Loucy (cell line): Measurements from ENCODE around the gene ORAI3.

ENCODE experiments used
- H2AFZ ChIP-seq: fragments of 200-600 bp; sonication (generic); 2 replicates; pipeline ENCODE4 v1.6.0; 2016; ENCODE audit warnings: antibody characterized with exemption, mild to moderate bottlenecking, low read length, moderate library complexity
- H3F3A ChIP-seq: fragments of 200-600 bp; 2 replicates; pipeline ENCODE4 v1.6.0; 2016; ENCODE audit warnings: antibody characterized with exemption, low read depth, mild to moderate bottlenecking
- H3K27me3 ChIP-seq: fragments of 200-600 bp; sonication (generic); 2 replicates; pipeline ENCODE4 v1.6.1; 2014; ENCODE audit warnings: low read length, mild to moderate bottlenecking; ENCODE audit not compliant: insufficient read depth, poor library complexity, severe bottlenecking
- H3K36me3 ChIP-seq: fragments of 200-600 bp; sonication (generic); 2 replicates; pipeline ENCODE4 v1.6.1; 2016; ENCODE audit warnings: low read length; ENCODE audit not compliant: insufficient read depth
- H3K4me1 ChIP-seq: fragments of 200-600 bp; sonication (generic); 2 replicates; pipeline ENCODE4 v1.5.1; 2014; ENCODE audit warnings: low read length, mild to moderate bottlenecking; ENCODE audit not compliant: insufficient read depth, poor library complexity, severe bottlenecking
- H3K4me2 ChIP-seq: fragments of 200-600 bp; sonication (generic); 2 replicates; pipeline ENCODE4 v1.6.0; 2014; ENCODE audit warnings: antibody characterized with exemption, low read length, low read depth, mild to moderate bottlenecking; ENCODE audit not compliant: poor library complexity, severe bottlenecking
- H3K4me3 ChIP-seq: fragments of 200-600 bp; sonication (generic); 2 replicates; pipeline ENCODE4 v1.5.1; 2014; ENCODE audit warnings: low read length, mild to moderate bottlenecking, mixed read lengths; ENCODE audit not compliant: poor library complexity, severe bottlenecking
- H3K79me2 ChIP-seq: fragments of 200-600 bp; sonication (generic); 2 replicates; pipeline ENCODE4 v1.6.1; 2014; ENCODE audit warnings: low read length; ENCODE audit not compliant: insufficient read depth
- H3K9ac ChIP-seq: fragments of 200-600 bp; sonication (generic); 2 replicates; pipeline ENCODE4 v1.6.0; 2014; ENCODE audit warnings: mild to moderate bottlenecking, low read depth, low read length, moderate library complexity; ENCODE audit not compliant: poor library complexity, severe bottlenecking
- H3K9me2 ChIP-seq: fragments of 200-600 bp; sonication (generic); replicated peaks from 2 replicates; pipeline ENCODE4 v1.6.1; 2016; ENCODE audit warnings: low read depth, low read length, mixed read lengths
- H3K9me3 ChIP-seq: fragments of 200-600 bp; sonication (generic); 2 replicates; pipeline ENCODE4 v1.6.1; 2014; ENCODE audit warnings: mild to moderate bottlenecking, antibody characterized with exemption, low read length, low read depth; ENCODE audit not compliant: insufficient read depth
- H4K20me1 ChIP-seq: fragments of 200-600 bp; sonication (generic); 2 replicates; pipeline ENCODE4 v1.6.0; 2014; ENCODE audit warnings: antibody characterized with exemption, low read length, mild to moderate bottlenecking; ENCODE audit not compliant: insufficient read depth, poor library complexity, severe bottlenecking
- CTCF ChIP-seq: fragments of 200-600 bp; sonication (generic); conservative IDR thresholded peaks from 2 replicates; pipeline ENCODE4 v1.5.1; 2014; ENCODE audit warnings: mild to moderate bottlenecking, antibody characterized with exemption, low read length
- EZH2phosphoT487 ChIP-seq: fragments of 200-600 bp; IDR thresholded peaks from 2 replicates; pipeline ENCODE4 v1.6.1; 2018; ENCODE audit warnings: antibody characterized with exemption, mild to moderate bottlenecking, moderate library complexity, borderline replicate concordance

ORAI3 gene

DNA sequence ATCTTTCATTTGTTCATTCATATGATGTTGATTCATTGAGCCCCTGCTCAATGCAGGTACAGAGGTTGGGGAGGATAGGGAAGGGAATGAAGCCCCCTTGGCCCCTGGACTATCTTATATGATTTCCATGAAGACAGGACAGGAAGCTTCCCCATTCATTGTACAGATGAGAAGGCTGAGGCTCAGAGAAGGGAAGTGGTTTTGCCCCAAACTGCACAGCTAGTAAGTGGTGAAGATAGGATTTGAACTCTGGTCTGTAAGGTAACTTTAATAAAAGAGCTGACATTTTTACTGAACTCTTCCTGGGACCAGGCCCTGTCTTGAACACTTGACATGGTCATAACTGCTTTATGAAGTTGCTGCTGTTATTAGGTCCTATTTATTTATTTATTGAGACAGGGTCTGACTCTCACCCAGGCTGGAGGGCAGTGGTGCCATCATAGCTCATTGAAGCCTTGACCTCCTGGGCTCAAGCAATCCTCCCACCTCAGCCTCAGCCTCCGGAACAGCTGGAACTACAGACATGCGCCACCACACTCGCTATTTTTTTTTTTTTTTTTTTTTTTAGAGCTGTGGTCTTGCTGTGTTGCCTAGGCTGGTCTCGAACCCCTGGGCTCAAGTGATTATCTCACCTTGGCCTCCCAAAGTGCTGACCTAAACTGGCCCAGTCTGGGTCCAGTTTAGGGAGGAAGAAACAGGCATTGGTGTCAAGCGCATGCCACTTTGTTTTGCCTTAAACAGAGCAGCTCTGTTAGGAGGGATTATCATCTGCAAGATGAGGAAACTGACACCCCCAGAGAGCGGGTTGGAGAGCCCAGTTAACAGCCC, 47.5 kb upstream of the ORAI3 start:
- Histone ChIP-seq H3F3A (peaks cover 20% of the 10 kb centered on the region), H3K9ac (peak overlapping the region; percentile 73), H3K4me2 (peak overlapping the region; percentile 86), H3K4me3 (peak overlapping the region; percentile 81), H2AFZ (peak overlapping the region; percentile 80), H3K9me2 (no peaks in the 10 kb centered on the region), H3K9me3 (no peaks in the 10 kb centered on the region), H4K20me1 (no peaks in the 10 kb centered on the region), H3K4me1 (peaks cover 35% of the 10 kb centered on the region), H3K36me3 (no peaks in the 10 kb centered on the region), H3K79me2 (no peaks in the 10 kb centered on the region), H3K27me3 (peaks cover 10% of the 10 kb centered on the region)
- TF ChIP-seq EZH2phosphoT487 (no peak), CTCF (no peak)

GRCh38 chr16:30902029-30902972, 46.6 kb upstream of the ORAI3 start:
- H3K9me3 ChIP-seq = no peaks in the 10 kb centered on the region
- no peaks in the 10 kb centered on the region for H4K20me1 ChIP-seq
- peak overlapping the region; percentile 81 for H3K4me3 ChIP-seq
- H3K4me2 ChIP-seq = peak overlapping the region; percentile 86
- H3F3A ChIP-seq = peaks cover 20% of the 10 kb centered on the region
- peaks cover 19% of the 10 kb centered on the region for H3K27me3 ChIP-seq
- H2AFZ ChIP-seq = peak overlapping the region; percentile 80
- peak overlapping the region; percentile 89 for H3K9ac ChIP-seq
- H3K9me2 ChIP-seq = no peaks in the 10 kb centered on the region
- H3K4me1 ChIP-seq = peaks cover 30% of the 10 kb centered on the region
- TF ChIP-seq EZH2phosphoT487 (no peak), CTCF (no peak)
- H3K79me2 ChIP-seq = no peaks in the 10 kb centered on the region
- no peaks in the 10 kb centered on the region for H3K36me3 ChIP-seq

GRCh38 chr16:30903002-30903401, 45.9 kb upstream of the ORAI3 start:
- Histone ChIP-seq H3K4me2 (peak overlapping the region; percentile 84), H3K27me3 (peaks cover 26% of the 10 kb centered on the region), H3K9me2 (no peaks in the 10 kb centered on the region), H3K9me3 (no peaks in the 10 kb centered on the region), H2AFZ (peak overlapping the region; percentile 77; the same call in 1 of the 2 replicates), H3K36me3 (no peaks in the 10 kb centered on the region), H3K79me2 (no peaks in the 10 kb centered on the region), H3K9ac (peak overlapping the region; percentile 89), H3K4me1 (peaks cover 30% of the 10 kb centered on the region), H3F3A (peaks cover 20% of the 10 kb centered on the region), H3K4me3 (peak overlapping the region; percentile 81), H4K20me1 (no peaks in the 10 kb centered on the region)
- TF ChIP-seq CTCF = no peak
- no peak for TF ChIP-seq EZH2phosphoT487
